H1 (cell line): Measurements from ENCODE around the gene IFI30. TPM values are rescaled to one million over a fixed set of nuclear protein-coding genes. Genes with fewer than 3 reads are reported as not detected.

Source experiments
- CTCF ChIA-PET: fragments of 300-600 bp; sonication (Branson Sonifier 250); formaldehyde crosslinking; loops from one replicate; lab custom pipeline; 2021; ENCODE audit not compliant: partially characterized antibody; lab: Charles Lee
- POLR2A ChIA-PET: fragments of 300-600 bp; sonication (Branson Sonifier 250); formaldehyde crosslinking; loops from one replicate; lab custom pipeline; 2021; ENCODE audit warnings: inconsistent platforms; ENCODE audit not compliant: partially characterized antibody; lab: Charles Lee
- DNase-seq, 2 experiments: peaks; one replicate each; pipeline versions ENCODE4 v3.0.0 to v3.0.0-alpha.2; 2010 to 2022; ENCODE audit warnings: low spot score in 2 of 2, low read depth in 1 of 2, mixed read lengths in 1 of 2
- FAIRE-seq: peaks from 2 replicates; lab custom pipeline; 2011; peaks lifted over from hg19 to GRCh38; lab: Jason Lieb, UNC
- H2AFZ ChIP-seq: 2 replicates; pipeline ENCODE4 v1.8.1; 2012; ENCODE audit warnings: low read length, inconsistent platforms
- H2AK5ac ChIP-seq: 2 replicates; pipeline ENCODE4 v1.6.1; 2013; ENCODE audit warnings: low read depth, low read length
- H2BK120ac ChIP-seq: replicated peaks from 2 replicates; pipeline ENCODE3; 2013; ENCODE audit warnings: low read depth, low read length, inconsistent platforms
- H2BK12ac ChIP-seq: 2 replicates; pipeline ENCODE4 v1.6.1; 2013; ENCODE audit warnings: low read depth, low read length
- H2BK15ac ChIP-seq: 2 replicates; pipeline ENCODE4 v1.6.1; 2013; ENCODE audit warnings: low read length
- H2BK20ac ChIP-seq: 2 replicates; pipeline ENCODE4 v1.6.1; 2013; ENCODE audit warnings: low read length
- H2BK5ac ChIP-seq: 2 replicates; pipeline ENCODE4 v1.6.1; 2013; ENCODE audit warnings: low read depth, low read length
- H3K14ac ChIP-seq: 2 replicates; pipeline ENCODE4 v1.6.1; 2013; ENCODE audit warnings: inconsistent platforms; ENCODE audit not compliant: insufficient read length
- H3K18ac ChIP-seq: 2 replicates; pipeline ENCODE4 v1.6.1; 2013; ENCODE audit warnings: low read length; ENCODE audit errors: extremely low read depth
- H3K23ac ChIP-seq: 2 replicates; pipeline ENCODE4 v1.6.1; 2013; ENCODE audit warnings: inconsistent platforms; ENCODE audit not compliant: insufficient read length
- H3K23me2 ChIP-seq: 2 replicates; pipeline ENCODE4 v1.6.1; 2013; ENCODE audit warnings: low read depth, low read length
- H3K27ac ChIP-seq: 2 replicates; pipeline ENCODE4 v1.6.1; 2011; ENCODE audit warnings: low read depth, low read length, inconsistent platforms
- H3K27me3 ChIP-seq, 4 experiments: replicated peaks in 1 of 4; 1 replicate in 1 of 4; 2 replicates in 3 of 4; pipeline versions ENCODE4 v1.6.1 to v1.8.1; 2011 to 2013; ENCODE audit warnings: low read length in 3 of 4, mild to moderate bottlenecking in 3 of 4, inconsistent platforms in 2 of 4, mixed read lengths in 2 of 4, moderate library complexity in 1 of 4; ENCODE audit not compliant: control insufficient read depth in 3 of 4, insufficient read depth in 3 of 4; ENCODE audit errors: extremely low read depth in 1 of 4
- H3K36me3 ChIP-seq, 4 experiments: 2 replicates each; pipeline versions ENCODE4 v1.6.1 to v1.8.1; 2011 to 2013; ENCODE audit warnings: mild to moderate bottlenecking in 4 of 4, low read length in 3 of 4, moderate library complexity in 2 of 4, control low read depth in 1 of 4, inconsistent platforms in 1 of 4; ENCODE audit not compliant: insufficient read depth in 4 of 4, control insufficient read depth in 2 of 4
- H3K4ac ChIP-seq: replicated peaks from 2 replicates; pipeline ENCODE3; 2013; ENCODE audit warnings: low read length, low read depth, mixed read lengths, inconsistent platforms; ENCODE audit not compliant: insufficient read length
- H3K4me1 ChIP-seq, 4 experiments: replicated peaks in 1 of 4; 1 replicate in 1 of 4; 2 replicates in 3 of 4; pipeline versions ENCODE4 v1.6.1 to v1.8.1; 2011 to 2013; ENCODE audit warnings: low read length in 3 of 4, inconsistent platforms in 2 of 4, mixed read lengths in 1 of 4; ENCODE audit not compliant: insufficient read depth in 4 of 4, control insufficient read depth in 3 of 4
- H3K4me2 ChIP-seq, 2 experiments: 2 replicates each; pipeline versions ENCODE4 v1.6.1 to v1.8.1; 2011 to 2013; ENCODE audit warnings: low read depth in 2 of 2, low read length in 2 of 2, control low read depth in 1 of 2, inconsistent platforms in 1 of 2, mild to moderate bottlenecking in 1 of 2; ENCODE audit not compliant: insufficient read depth in 1 of 2
- H3K4me3 ChIP-seq, 4 experiments: fragments of 200-600, 300-600 bp in 1 of 4; sonication (generic), shearing (Covaris generic), sonication (Bioruptor Twin) in 1 of 4; 2 replicates each; pipeline versions ENCODE4 v1.5.1 to v1.8.1; 2011 to 2016; ENCODE audit warnings: low read length in 4 of 4, low read depth in 3 of 4, control low read depth in 2 of 4, inconsistent platforms in 2 of 4, mild to moderate bottlenecking in 2 of 4, mixed read lengths in 1 of 4, moderate library complexity in 1 of 4; ENCODE audit not compliant: insufficient read depth in 2 of 4; ENCODE audit errors: extremely low read depth in 1 of 4
- H3K56ac ChIP-seq: replicated peaks from 2 replicates; pipeline ENCODE3; 2013; ENCODE audit warnings: low read depth, mild to moderate bottlenecking, mixed read lengths, low read length, inconsistent platforms; ENCODE audit not compliant: insufficient read length
- H3K79me1 ChIP-seq: 2 replicates; pipeline ENCODE4 v1.6.1; 2013; ENCODE audit warnings: low read depth, low read length, control low read depth
- H3K79me2 ChIP-seq, 2 experiments: 2 replicates each; pipeline versions ENCODE4 v1.6.1 to v1.8.1; 2012 to 2013; ENCODE audit warnings: low read length in 2 of 2, mild to moderate bottlenecking in 2 of 2, inconsistent platforms in 1 of 2; ENCODE audit not compliant: insufficient read depth in 2 of 2, control insufficient read depth in 1 of 2
- H3K9ac ChIP-seq, 4 experiments: replicated peaks in 1 of 4; 1 replicate in 1 of 4; 2 replicates in 3 of 4; pipeline versions ENCODE4 v1.6.1 to v1.8.1; 2011 to 2013; ENCODE audit warnings: low read depth in 3 of 4, low read length in 3 of 4, control low read depth in 2 of 4, mild to moderate bottlenecking in 2 of 4, moderate library complexity in 2 of 4, inconsistent platforms in 1 of 4; ENCODE audit errors: extremely low read depth in 1 of 4
- H3K9me3 ChIP-seq, 2 experiments: 2 replicates each; pipeline versions ENCODE4 v1.6.1 to v1.8.1; 2012 to 2013; ENCODE audit warnings: mild to moderate bottlenecking in 2 of 2, moderate library complexity in 2 of 2, control low read depth in 1 of 2, inconsistent platforms in 1 of 2, low read depth in 1 of 2, low read length in 1 of 2, mixed read lengths in 1 of 2; ENCODE audit not compliant: insufficient read depth in 2 of 2
- H4K20me1 ChIP-seq, 2 experiments: replicated peaks in 1 of 2; 2 replicates each; pipeline versions ENCODE3 to v1.8.1; 2011 to 2013; ENCODE audit warnings: inconsistent platforms in 2 of 2, low read length in 2 of 2, mild to moderate bottlenecking in 1 of 2; ENCODE audit not compliant: insufficient read depth in 2 of 2, control insufficient read depth in 1 of 2
- H4K5ac ChIP-seq: 2 replicates; pipeline ENCODE4 v1.6.1; 2013; ENCODE audit warnings: low read length, low read depth, mixed read lengths, inconsistent platforms; ENCODE audit not compliant: insufficient read length
- H4K8ac ChIP-seq: 2 replicates; pipeline ENCODE4 v1.8.0; 2013; ENCODE audit warnings: mild to moderate bottlenecking, moderate library complexity, low read length, inconsistent platforms; ENCODE audit not compliant: insufficient read depth; ENCODE audit errors: extremely low read depth
- H4K91ac ChIP-seq: replicated peaks from 2 replicates; pipeline ENCODE3; 2013; ENCODE audit warnings: low read length, mixed read lengths, inconsistent platforms; ENCODE audit not compliant: insufficient read length
- SP1 ChIP-seq: IDR thresholded peaks from 2 replicates; pipeline ENCODE4 v1.6.1; 2011; ENCODE audit warnings: low read depth, low read length
- WGBS, 2 experiments: shearing (Covaris generic) in 1 of 2; methylation state at CpG; one replicate each; pipeline versions ENCODE4 v1.1.6 to v1.1.7; 2013 to 2015; ENCODE audit warnings: low lambda C conversion rate in 2 of 2, mixed read lengths in 2 of 2, inconsistent platforms in 1 of 2, low coverage in 1 of 2, missing lambda C conversion rate in 1 of 2; ENCODE audit not compliant: insufficient replicate concordance in 2 of 2, insufficient coverage in 1 of 2, insufficient read length in 1 of 2; ENCODE audit errors: extremely low coverage in 1 of 2, missing lambda C conversion rate in 1 of 2; 5-methylcytosine and 5-hydroxymethylcytosine counted together
- polyA plus RNA-seq, 7 experiments: library from polyadenylated mRNA; depleted of rRNA in 3 of 7; stranded (reverse) in 5 of 7; unstranded in 2 of 7; fragments of >200 nt in 5 of 7; fragments of 200-250 nt in 2 of 7; gene quantifications; 1 replicate in 5 of 7; 2 replicates in 1 of 7; 4 replicates in 1 of 7; pipeline versions ENCODE4 v1.2.1 to v1.2.3, GENCODE V29; 2011 to 2013; ENCODE audit warnings: missing spikeins in 2 of 7, mixed read lengths in 2 of 7
- total RNA-seq: library from RNA; stranded (reverse); fragmentation: NEBNext Ultra II Directional; extraction: Animal tissue kit (Norgen Biotek cat#: 25700); gene quantifications from 2 replicates; pipeline ENCODE4 v1.2.1, GENCODE V29; 2021

Gene IFI30
- total and polyA plus RNA-seq, 2 of the 8 experiments (the other 6 are each of a cell fraction or from before 2014, with no cell fraction given), result 28.9 to 62.4 TPM

- Histone ChIP-seq H3K4me2 (peak overlapping the region in 1 of 2 experiments; percentile 93; a peak in 1 of 4 replicates), H3K27me3 (no peaks in the 10 kb centered on the region), H2AFZ (no peak overlapping the region), H2AK5ac (no peak overlapping the region), H2BK5ac (no peak overlapping the region), H3K4me1 (peaks cover 5 to 12% (median 8%) of the 10 kb centered on the region in 4 experiments), H3K4me3 (no peak overlapping the region), H2BK12ac (no peak overlapping the region), H2BK120ac (no peak overlapping the region), H4K5ac (no peak overlapping the region), H3K4ac (no peak overlapping the region), H3K9me3 (no peaks in the 10 kb centered on the region), H3K79me2 (peaks cover 0 to 4% of the 10 kb centered on the region in 2 experiments; a peak in 1 of 4 replicates), H3K14ac (no peak overlapping the region), H3K9ac (peak overlapping the region in 1 of 4 experiments; percentile 21; a peak in 1 of 7 replicates), H4K8ac (no peak overlapping the region), H3K27ac (no peak overlapping the region), H3K23ac (no peak overlapping the region), H3K79me1 (peaks cover 6% of the 10 kb centered on the region; the same call in 1 of the 2 replicates), H4K20me1 (peaks cover 3 to 18% of the 10 kb centered on the region in 2 experiments), H4K91ac (no peak overlapping the region), H3K56ac (no peak overlapping the region), H3K36me3 (peaks cover 0 to 11% (median 6%) of the 10 kb centered on the region in 4 experiments; a peak in 5 of 8 replicates), H2BK15ac (no peak overlapping the region), H3K18ac (no peak overlapping the region), H3K23me2 (peaks cover 10% of the 10 kb centered on the region), H2BK20ac (no peak overlapping the region)
- 88% methylated on average over 5 of the region's 5 CpGs; no CpG with 5 or more reads in 1 of the 2 experiments for WGBS, 2 experiments
- no peak for TF ChIP-seq SP1
- no peak for DNase-seq
- POLR2A ChIA-PET, result interaction anchor here (0.6 to 5.8 kb wide), 9 partner anchors 9 to 196 kb away, joined by 3 to 38 read pairs (median 4); partner anchors contain the start of genes IFI30 and JUND
- CTCF ChIA-PET, result interaction anchor here (0.6 to 2.8 kb wide), 22 partner anchors 9 to 253 kb away, joined by 3 to 20 read pairs (median 4); partner anchors contain the start of genes IFI30, JUND and RAB3A
- FAIRE-seq, result no peak
These were observed 18.0 kb downstream of the IFI30 start for GRCh38 chr19:18191640-18192062.
